Measurements from ENCODE around the gene UCHL5.

- TF ChIP-seq, protein P1, sequence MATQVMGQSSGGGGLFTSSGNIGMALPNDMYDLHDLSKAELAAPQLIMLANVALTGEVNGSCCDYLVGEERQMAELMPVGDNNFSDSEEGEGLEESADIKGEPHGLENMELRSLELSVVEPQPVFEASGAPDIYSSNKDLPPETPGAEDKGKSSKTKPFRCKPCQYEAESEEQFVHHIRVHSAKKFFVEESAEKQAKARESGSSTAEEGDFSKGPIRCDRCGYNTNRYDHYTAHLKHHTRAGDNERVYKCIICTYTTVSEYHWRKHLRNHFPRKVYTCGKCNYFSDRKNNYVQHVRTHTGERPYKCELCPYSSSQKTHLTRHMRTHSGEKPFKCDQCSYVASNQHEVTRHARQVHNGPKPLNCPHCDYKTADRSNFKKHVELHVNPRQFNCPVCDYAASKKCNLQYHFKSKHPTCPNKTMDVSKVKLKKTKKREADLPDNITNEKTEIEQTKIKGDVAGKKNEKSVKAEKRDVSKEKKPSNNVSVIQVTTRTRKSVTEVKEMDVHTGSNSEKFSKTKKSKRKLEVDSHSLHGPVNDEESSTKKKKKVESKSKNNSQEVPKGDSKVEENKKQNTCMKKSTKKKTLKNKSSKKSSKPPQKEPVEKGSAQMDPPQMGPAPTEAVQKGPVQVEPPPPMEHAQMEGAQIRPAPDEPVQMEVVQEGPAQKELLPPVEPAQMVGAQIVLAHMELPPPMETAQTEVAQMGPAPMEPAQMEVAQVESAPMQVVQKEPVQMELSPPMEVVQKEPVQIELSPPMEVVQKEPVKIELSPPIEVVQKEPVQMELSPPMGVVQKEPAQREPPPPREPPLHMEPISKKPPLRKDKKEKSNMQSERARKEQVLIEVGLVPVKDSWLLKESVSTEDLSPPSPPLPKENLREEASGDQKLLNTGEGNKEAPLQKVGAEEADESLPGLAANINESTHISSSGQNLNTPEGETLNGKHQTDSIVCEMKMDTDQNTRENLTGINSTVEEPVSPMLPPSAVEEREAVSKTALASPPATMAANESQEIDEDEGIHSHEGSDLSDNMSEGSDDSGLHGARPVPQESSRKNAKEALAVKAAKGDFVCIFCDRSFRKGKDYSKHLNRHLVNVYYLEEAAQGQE (IDR thresholded peaks at IDR 0.05; ENCODE audit: borderline replicate concordance) = no peak
- TF ChIP-seq, protein P2, sequence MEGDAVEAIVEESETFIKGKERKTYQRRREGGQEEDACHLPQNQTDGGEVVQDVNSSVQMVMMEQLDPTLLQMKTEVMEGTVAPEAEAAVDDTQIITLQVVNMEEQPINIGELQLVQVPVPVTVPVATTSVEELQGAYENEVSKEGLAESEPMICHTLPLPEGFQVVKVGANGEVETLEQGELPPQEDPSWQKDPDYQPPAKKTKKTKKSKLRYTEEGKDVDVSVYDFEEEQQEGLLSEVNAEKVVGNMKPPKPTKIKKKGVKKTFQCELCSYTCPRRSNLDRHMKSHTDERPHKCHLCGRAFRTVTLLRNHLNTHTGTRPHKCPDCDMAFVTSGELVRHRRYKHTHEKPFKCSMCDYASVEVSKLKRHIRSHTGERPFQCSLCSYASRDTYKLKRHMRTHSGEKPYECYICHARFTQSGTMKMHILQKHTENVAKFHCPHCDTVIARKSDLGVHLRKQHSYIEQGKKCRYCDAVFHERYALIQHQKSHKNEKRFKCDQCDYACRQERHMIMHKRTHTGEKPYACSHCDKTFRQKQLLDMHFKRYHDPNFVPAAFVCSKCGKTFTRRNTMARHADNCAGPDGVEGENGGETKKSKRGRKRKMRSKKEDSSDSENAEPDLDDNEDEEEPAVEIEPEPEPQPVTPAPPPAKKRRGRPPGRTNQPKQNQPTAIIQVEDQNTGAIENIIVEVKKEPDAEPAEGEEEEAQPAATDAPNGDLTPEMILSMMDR (IDR thresholded peaks at IDR 0.05; ENCODE audit: poor library complexity, severe bottlenecking) = no peak
- TF ChIP-seq SMC3 (conservative IDR thresholded peaks at IDR 0.05; ENCODE audit: poor library complexity) = no peak
- TF ChIP-seq POLR2AphosphoS5 (IDR thresholded peaks at IDR 0.05) = no peak
- TF ChIP-seq TAF1 (IDR thresholded peaks at IDR 0.05; ENCODE audit: low read depth) = no peak
Observed at GRCh38 chr1:193030280-193030679, 28.9 kb downstream of the UCHL5 start.
